ENCODE measurements around the gene NALCN.

NALCN gene

GRCh38 chr13:101181076-101181685 lies 235.1 kb downstream of the NALCN start:
- no peak for DNase-seq

GRCh38 chr13:101179021-101179420 lies 237.3 kb downstream of the NALCN start:
- DNase-seq: no peak

GRCh38 chr13:101178406-101178805 lies 237.9 kb downstream of the NALCN start:
- no peak for DNase-seq

DNA sequence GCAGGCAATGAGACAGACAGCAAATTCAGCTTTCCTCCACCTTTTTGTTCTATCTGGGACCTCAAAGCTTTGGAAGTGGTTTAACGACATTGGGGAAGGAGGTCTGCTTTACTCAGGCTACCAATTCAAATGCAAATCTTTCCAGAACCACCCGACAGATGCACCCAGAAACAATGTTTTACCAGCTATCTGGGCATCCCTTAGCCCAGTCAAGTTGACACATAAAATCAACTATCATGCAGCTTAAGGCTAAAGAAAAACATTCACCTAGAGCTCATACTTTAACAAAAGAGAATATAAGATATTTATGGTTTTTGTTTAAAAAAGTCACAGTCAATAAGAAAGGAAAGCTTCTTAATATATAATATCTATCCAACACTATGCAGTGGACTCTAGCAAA lies 246.0 kb downstream of the NALCN start:
- DNase-seq: no peak

DNA sequence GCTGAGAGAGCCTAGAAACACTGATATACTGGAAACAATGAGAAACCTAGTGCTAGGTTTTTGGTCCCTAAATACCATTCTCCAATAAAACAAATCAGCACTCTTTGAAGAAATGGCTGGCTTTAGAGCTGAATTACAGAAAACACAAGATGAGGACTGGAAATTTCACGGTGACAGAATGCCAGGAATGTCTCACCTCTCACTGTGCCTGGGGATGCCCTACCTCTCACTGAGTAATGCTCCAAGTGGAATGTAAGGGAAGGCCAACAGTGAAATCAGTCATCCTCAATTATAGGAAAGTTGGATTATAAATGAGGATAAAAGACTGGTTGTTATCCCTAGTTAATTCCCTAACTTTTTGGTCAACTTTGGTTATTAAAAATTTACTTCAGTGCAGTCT lies 259.0 kb downstream of the NALCN start:
- no peak for DNase-seq

GRCh38 chr13:101155920-101156319 lies 260.4 kb downstream of the NALCN start:
- no peak for DNase-seq

GRCh38 chr13:101152184-101152583 lies 264.1 kb downstream of the NALCN start:
- no peak for DNase-seq

DNA sequence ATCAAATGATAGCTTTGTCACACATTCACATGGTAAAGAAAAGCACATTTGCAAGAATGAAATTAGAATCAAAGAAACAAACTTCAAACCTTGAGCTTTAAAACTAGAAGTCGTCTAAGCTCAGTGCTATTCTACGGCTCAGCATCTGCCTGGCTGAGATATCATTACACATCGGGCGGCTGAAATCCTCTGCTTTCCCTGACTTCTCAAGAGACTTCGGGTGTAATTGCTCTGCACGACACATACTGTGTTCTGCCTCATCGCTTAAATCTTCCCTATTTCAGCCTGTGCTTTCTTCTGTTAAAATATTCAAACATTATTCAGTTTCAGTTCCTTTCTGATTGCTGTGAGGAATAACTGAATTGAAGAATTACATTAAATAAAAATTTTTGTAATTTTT lies 265.3 kb downstream of the NALCN start:
- DNase-seq: no peak

GRCh38 chr13:101149735-101150384 lies 266.4 kb downstream of the NALCN start:
- no peak for DNase-seq

DNA sequence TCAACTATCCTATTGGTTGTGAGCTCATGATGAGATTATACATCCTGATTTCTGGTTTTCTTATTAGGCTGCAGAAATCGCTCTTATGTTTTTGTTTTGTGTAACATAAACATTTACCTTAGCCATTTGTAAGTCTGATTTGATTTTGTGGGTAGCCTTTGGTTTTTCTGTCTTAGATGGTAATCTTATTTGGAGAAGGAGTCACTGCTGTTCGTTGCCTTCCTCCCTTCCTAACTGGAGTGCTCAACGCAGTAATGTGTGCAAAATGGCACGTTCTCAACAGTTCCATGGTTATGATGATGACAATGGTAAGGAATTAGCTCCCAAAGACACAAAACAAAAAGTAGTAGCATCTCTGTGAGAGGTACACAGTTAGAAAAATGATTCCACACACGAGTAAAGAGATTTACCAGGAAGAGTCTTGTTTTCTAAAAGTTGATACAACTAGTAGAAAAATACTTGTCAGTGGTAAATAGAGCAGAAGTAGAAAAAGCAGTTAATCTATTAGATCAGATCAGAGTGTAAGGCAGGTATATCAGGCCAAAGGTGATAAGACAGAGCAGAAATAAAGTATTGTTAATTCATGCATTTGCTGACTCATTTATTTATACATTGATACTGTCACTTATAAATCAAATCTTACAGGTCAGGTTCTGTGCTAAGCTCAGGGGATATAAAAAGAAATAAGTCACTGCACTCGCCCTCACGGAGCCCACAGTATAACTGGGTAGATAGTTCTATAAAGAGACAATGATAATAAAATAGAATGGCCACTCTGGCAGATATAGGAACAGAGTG lies 270.0 kb downstream of the NALCN start:
- DNase-seq: no peak

GRCh38 chr13:101144808-101145419 lies 271.4 kb downstream of the NALCN start:
- no peak for DNase-seq

- no peak for DNase-seq
Measured at GRCh38 chr13:101140936-101141335, 275.4 kb downstream of the NALCN start.

DNA sequence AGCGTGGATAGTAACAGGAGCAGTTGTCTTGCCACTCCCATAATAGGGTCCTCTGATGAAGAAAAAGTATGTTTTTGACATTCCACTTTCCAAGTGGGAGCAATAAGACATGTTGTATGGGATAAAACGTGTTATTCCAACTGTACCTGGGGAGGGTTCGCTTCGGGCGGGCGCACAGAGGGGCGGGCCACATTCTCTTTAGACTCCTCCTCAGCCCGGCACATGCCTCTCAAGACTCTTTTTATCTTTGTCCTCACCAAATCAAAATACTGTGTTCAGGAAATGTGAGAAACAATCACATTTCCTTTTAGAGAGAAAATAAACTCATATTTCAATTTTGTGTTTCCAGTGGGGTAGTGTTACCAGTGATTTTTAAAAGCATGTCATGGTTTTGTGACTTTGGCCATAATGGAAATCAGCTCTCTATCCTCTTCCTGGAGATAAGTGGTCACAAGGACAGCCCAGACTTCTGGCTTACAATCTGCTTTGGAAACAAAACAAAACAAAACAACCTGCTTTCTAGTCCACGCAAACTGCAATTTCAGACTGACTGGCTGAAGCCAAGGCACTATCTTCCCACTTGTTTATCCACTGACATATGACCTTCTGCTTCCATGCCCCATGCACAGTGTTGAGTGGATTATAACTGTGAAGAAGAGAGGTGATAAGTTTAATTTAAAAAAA lies 276.1 kb downstream of the NALCN start:
- DNase-seq: no peak

GRCh38 chr13:101139081-101139480 lies 277.2 kb downstream of the NALCN start:
- no peak for DNase-seq

DNA sequence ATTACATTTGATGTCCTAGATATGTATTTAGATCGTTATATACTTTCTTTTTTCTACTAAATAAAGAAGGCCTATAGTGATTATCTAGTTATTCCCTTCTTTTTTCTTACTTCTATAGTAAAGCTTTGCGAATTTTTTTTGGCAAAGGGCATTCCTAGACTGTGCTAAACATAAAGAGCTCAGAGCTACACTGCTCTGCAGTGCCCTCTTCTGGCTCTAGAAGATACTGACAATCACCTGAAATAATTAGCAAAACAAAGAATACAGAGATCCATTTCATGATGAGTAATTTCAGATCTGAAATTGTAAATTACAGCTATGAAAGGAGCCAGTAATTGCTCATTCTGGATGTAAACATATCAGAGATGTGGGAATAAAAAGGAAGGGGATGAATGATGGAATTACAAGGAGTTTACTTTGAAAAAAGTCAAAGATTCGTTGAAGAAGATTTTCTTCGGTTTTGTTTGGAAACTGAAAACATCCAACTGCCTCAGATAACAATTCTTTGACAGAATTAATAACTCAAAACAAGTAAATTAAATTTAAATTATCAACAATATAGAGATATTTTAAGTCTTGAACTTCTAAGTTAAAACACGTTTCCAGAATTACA lies 288.5 kb downstream of the NALCN start:
- DNase-seq: no peak

DNA sequence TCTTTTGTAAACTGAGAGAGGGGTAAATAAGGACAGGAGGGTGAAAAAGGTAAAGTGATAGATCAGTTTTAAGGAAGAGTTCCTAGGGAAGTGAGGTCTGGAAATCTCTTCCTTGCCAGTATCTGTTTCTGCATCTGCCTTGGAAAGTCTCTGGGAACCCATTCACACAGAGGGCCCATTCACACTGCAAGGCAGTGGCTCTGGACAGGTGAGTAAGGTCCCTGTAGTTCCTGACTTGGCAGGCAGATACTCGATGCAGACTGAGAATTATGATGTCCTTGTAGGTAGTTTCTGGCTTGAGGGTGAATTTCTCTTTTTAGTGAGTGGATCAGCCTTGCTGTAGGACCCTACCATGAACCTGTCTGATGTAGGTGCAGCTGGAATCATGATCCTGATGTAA lies 293.3 kb downstream of the NALCN start:
- DNase-seq: no peak

GRCh38 chr13:101121608-101122007 lies 294.7 kb downstream of the NALCN start:
- DNase-seq: no peak

GRCh38 chr13:101120007-101120406 lies 296.3 kb downstream of the NALCN start:
- DNase-seq: no peak

GRCh38 chr13:101116826-101117225 lies 299.5 kb downstream of the NALCN start:
- DNase-seq: no peak

- no peak for DNase-seq
Measured at GRCh38 chr13:101116341-101116740, 300.0 kb downstream of the NALCN start.

GRCh38 chr13:101115762-101116171 lies 300.5 kb downstream of the NALCN start:
- DNase-seq: no peak

DNA sequence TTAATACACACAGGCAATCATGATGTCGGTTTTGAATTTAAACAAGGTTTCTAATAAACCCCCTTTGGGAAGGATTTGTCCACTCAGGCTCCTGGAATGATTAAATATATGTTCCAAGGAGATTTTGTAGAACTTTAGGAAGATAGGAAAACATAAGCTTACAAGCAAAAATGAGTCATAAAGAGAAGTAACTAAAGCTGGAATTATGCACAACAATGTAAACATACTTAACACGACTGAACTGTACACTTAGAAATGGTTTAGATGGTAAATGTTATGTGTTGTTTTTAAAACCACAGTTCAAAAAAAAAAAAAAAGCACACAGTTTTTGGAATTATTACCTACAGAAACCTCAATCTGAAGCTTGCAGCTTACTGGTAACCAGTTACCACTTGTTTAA lies 304.4 kb downstream of the NALCN start:
- no peak for DNase-seq

- no peak for DNase-seq
Measured at GRCh38 chr13:101109005-101109404, 307.3 kb downstream of the NALCN start.

Measured in GDM1 (cell line).